Central memory CD4-positive, alpha-beta T cell (primary cell): ENCODE data around the gene MCC.
A peak's percentile ranks its signal among the peaks of the same experiment; 100 is the strongest.

Experiments used
- DNase-seq: peaks from one replicate; pipeline ENCODE4 v3.0.0; 2022

Gene MCC

DNA sequence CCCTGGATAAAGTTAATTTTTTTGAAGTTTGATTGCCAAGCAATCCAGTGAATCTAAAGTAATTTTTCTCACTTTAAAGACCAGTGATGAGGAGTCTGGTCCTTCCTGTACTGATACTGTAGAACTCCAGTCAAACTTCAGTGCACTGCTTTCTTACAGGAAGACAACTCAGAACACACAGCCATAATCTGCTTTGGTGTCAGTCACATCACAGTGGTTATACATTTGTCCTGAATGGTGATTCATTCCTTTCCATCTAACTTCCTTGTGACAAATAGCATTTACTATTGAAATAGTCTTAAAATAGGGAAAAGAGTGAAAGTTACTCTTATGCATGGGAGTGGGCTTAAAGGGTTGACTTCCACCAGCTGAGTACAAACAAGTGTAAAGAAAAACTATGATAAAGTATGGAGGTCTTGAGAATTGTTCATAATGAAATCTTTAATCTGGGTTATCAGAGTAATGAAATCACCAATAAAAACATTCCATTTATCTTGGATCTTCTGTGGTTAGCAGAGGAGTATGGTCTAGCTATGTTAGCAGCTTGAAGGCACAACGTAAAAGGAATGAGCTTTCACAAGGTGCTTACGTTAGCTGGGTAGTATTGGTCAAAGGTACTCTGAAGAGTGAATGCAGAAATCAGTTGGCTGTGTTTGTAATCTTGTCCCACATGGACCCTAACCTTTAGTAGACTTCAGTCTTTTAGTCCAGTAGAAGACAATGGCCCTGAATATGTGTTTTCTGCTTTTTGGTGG, 470.2 kb downstream of the MCC start:
- DNase-seq, result no peak

DNA sequence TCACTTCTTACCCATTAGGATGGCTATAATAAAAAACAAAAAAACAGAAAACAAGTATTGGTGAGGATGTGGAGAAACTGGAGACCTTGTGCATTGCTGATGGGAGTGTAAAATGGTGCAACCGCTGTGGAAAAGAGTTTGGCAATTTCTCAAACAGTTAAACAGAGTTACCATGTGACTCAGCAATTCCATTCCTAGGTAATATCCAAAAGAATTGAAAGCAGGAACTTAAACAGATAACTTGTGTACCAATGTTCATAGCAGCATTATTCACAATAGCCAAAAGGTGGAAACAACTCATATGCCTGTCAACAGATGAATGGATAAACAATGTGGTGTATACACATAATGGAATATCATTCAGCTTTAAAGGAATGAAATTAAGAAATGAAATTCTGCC, 482.8 kb downstream of the MCC start:
- DNase-seq, result no peak

DNA sequence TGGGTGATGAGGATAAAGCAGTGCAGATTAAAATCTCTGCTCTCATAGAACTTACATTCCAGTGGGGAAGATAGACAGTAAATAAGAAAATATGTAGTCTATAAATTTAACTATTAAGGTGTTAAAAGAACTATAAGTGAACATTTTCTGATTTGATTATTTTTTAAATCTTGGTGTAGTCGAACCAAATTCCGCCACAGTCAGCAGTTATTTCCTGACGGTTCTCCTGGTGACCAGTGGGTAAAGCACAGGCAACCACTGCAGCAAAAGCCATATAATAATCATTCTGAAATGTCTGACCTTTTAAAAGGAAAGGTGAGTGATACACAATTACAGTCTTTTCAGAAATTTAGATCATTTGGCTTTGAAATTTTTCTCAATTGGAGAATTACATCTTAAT, 484.5 kb downstream of the MCC start:
- DNase-seq, result no peak

DNA sequence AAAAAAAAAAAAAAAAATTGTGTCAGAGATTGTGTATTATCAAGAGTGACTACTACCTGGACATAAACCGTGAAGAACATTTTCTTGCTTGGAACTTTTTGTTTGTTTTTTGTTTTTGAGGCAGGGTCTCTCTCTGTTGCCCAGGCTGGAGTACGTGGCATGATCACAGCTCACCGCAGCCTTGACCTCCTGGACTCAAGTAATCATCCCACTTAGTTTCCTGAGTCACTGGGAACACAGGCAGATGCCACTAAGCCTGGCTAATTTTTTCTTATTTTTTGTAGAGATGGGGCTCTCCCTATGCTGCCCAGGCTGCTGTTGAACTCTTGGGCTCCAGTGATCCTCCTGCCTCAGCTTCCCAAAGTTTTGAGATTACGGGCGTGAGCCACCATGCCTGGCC, 485.8 kb downstream of the MCC start:
- no peak for DNase-seq

DNA sequence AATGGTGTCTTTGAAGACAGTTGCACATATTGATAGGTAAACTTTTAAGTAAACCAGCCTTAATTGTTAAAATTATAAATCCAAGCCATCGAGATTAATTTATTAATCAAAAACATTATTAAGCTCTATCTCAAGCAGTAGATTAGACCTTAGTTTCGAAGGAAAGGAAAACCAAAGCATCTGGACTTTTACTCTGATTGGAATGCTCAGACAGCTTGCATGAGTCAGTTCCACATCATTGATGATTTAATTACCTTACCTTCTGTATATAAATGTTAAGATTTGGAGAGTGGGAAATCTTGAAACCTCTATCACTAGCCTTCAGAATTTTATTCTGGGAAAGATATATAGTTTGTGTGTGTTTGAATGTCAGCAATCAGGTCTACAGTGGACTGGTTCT, 487.8 kb downstream of the MCC start:
- DNase-seq, result no peak

DNA sequence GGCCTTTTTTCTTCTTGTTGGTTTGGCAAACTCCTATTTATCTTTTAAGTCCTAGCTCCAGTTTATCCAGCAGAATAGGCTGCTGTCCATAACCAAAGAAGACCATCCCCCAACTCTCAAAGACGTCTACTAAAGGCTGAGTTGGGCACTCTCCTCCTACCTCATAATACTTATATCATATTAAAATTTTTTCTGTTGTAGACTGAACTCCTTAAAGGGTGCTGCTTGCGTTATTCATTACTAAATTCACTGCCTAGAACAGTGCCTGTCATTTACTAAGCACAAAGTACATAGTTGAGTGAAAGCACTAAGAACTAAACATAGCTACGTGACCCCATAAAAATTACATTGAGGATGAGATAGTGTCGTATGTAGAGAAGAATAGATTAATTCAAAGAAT, 490.0 kb downstream of the MCC start:
- DNase-seq, result no peak

DNA sequence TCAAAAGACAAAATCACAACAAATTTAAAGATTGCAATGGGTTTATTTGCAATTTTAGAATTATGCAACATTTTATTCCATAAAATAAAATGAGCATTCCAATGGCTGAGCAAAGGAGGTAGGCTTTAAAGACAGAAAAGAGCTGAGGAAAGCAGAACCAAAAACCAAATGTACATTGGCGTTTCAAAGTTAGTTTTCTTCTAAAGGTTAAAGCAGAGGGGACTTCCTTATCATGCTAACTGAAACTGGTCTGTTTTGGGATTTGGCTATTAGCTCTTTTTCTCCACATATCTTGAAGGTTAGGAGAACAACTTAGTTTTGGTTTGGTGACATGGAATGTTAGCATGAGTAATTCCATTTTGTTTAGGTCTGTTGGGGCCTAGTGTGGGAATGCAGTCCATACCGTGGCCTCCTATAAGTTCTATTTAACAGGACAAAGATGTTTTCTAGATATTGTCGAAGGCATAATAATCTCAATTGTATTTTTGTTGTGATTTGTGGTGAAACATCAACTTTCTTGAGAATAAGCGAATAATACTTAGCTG, 491.4 kb downstream of the MCC start:
- no peak for DNase-seq

DNA sequence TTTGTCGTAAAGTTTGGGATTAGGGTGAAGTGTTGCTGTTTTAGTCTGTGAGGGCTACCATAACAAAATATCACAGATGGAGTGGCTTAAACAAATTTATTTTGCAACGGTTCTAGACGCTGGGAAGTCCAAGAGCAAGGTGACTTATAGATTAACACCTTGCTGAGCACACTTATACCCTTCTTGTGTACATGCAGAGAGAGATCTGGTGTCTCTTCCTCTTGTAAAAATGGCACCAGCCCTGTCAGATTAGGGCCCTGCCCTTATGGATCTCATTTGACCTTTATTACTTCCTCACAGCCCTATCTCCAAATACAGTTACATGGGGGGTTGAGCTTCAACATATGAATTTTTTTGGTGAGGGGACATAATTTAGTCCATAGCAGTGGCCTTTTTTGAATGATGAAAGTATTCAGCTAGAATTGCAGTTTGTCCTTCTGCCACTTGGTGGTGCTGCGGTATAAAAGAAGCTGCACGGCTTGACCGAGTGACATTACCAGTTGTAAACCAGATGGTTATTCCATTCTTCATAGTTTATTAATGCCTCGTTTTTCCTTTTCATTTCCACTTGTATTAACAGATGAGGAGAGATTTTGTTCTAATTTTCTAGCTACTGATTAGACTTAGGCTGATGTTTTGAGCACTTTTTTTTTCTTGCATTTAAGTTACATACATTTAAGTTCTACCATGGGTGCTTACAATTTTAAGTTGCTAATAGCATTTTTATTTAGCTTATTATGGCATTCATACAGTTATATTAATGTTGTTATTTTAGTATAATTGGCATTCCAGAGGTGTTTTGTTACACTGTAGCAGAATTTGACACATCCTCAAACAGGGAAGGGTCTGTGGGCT, 492.3 kb downstream of the MCC start:
- peak; percentile 60 for DNase-seq

- DNase-seq, result no peak
Measured at GRCh38 chr5:112986224-112986623, 502.0 kb downstream of the MCC start.

- DNase-seq, result no peak
Measured at GRCh38 chr5:112983363-112983762, 504.9 kb downstream of the MCC start.

DNA sequence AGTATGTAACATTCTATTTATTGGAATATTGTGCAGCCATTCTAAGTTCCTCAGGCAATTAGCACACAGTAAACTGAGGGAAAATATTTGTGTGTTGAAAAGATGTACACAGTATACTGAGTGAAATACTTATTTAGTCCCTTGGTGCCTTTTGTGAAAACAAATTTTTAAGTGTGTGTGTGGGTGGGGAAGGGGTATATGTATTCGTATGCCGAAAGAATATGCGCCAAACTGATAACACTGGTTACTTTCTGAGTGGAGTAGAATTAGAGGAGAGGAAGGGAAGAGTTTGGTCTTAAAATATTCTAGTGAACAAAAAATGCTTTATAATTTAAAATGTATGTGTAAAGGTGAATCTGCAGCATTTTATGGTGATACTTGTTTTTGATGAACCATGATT, 508.5 kb downstream of the MCC start:
- DNase-seq, result no peak

- no peak for DNase-seq
Measured at GRCh38 chr5:112978836-112979235, 509.4 kb downstream of the MCC start.

- DNase-seq, result no peak
Measured at GRCh38 chr5:112977440-112977861, 510.8 kb downstream of the MCC start.

DNA sequence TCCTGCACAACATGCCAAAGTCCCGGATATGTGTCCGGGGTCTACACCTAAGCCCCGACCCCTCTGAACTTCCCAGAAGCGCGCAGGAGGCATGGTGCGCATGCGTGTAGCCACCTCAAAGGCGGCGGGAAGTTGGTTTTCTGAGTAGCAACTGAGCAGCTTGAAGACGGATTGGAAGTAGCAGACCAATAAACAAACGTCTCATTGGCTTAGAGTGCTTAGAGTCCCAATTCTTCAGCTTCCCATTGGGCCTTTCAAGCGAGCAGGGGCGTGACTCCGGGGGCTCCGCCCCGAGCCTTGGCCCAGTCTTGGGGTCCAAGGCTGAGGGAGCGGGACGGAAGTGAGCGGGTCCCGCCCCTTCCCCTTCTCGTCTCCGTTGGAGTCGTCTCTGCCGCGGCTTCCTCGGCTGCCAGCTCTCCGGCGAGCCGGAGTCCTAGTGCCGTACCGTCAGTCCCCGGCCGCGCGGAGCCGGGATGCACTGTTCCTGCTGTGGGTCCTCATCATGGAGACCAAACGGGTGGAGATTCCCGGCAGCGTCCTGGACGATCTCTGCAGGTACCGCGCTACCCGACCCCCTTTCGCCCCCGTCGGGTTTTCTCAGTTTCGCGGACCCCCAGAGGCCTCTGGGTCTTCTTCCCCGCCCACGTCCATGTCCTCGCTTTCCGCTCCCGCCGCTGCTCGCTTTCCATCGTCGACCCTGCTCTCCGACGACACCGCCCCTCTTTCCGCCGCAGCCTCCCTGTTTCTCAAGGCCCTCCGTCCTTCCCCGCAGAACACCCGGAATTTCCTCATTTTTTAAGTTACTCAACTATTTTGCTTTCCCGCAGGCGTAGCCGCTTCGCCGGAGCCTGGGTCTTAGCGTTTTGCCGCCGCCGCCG, 511.6 kb downstream of the MCC start, which contains the start of gene DCP2:
Gene DCP2 (plus strand): TSS at position 367 of the 878 bp plus-strand sequence. CDS start 136 bp downstream, at position 503.
- DNase-seq, result peak; percentile 97

DNA sequence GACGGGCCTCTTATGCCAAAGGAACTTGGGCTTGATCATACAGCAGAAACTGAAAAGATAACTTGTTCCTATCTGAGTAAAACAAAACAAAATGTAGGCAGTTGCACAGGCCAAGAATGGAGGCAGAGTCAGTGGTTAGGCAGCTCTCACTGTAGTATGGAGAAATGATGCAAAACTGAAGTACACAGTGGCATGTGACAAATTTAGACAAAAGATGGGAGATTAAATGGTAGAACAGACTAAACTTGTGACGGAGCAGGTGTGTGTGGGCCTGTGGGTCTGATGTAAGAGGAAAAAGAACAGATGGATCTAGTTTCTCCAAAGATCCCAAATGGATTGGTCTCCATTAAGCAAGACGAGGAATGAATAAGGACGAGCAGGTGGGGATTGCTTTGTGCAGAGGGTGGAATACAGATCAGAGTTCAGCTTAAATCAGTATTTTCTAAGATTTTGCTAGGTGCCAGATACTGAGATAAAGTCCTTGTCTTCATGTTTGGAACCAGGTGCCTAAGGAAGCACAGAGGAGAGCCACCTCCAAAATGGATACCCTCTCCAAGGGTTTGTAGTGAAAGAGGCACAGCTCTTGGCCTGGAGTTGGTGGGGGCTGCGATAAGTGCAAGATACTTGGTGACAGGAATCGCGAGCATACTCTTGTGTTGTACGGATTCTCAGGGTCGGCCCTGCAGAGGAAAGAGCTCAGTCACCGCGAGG, 512.4 kb downstream of the MCC start:
- DNase-seq, result no peak

DNA sequence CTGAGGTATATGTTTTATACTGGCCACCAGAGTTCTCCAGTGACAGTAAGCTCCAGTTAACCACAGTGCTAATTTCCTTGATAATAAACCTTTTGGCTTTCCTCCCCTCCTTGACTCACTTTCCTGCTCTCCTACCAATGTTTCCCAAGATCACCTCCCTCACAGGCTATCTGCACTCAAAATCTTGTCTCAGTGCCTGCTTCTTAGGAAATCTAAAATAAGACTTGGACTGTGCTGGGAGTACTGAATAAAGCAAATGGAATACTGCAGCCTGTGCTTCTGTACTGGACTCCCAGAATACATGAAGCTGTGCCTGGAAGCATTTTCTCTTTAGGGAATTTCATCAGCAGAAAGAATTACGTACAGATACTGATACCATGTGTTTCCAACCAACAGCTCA, 513.4 kb downstream of the MCC start:
- DNase-seq, result no peak

- DNase-seq, result no peak
Measured at GRCh38 chr5:112973904-112974303, 514.3 kb downstream of the MCC start.

GRCh38 chr5:112973036-112973435, 515.2 kb downstream of the MCC start:
- DNase-seq, result no peak
